GM04504 (cell line): ENCODE data around the gene SPOCK1.

ENCODE experiments used
- DNase-seq: peaks from one replicate; pipeline ENCODE4 v3.0.0-alpha.2; 2012; ENCODE audit warnings: low read depth

SPOCK1 gene

DNA sequence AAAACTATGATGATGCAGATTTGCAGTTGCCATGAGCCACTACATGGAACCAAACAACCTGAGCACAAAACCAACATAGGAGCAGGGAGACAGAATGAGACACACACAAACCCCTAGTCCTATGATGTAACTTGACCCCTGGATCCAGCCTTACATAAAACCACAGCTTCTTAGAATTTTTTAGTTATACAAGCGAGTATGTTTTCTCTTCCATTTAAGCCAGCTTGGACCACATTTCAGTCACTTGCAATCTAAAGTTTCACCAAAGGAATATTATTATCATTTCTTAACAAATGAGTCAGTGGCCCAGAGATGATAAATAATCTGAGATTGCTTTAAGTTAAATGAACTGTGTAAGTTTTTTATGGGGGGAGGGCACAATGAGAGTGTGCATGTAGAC lies 6.8 kb downstream of the SPOCK1 start:
- no peak for DNase-seq

DNA sequence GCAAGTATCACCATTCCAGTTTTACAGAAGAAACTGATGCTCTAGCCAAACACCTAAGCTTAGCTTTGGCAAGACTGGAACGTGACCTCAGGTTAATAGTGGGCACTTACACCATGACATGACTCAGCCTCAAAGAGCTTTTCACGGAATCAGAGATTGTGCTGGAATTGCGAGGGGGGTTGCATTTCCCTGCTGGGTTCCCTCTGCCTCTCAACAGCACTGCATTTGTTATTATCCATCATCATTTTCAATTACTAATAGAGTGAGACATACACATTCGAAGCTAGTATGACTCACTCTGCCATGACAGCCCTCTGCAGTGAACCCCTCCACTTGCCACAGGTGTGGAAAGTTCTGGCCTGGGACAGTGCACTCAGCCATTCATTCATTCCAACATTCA lies 8.0 kb downstream of the SPOCK1 start:
- DNase-seq: no peak

DNA sequence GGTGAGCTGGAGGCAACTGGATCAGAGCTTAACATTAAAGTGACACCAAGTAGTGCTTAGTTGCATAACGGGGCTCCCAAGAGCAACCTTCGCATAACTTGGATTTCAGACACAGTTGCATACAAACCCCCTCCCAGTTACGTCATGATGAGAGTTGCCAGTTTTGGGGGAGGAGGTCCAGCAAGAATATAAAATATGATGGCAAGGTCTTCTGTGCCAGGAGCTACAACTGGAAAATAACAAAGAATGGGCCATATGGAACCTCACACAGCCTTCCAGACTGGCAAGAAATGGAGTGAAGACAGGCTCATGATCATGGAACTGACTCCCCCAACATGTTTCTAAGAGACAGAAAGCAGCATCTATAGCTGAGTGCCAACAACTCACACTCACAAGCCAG lies 8.5 kb downstream of the SPOCK1 start:
- DNase-seq: no peak

DNA sequence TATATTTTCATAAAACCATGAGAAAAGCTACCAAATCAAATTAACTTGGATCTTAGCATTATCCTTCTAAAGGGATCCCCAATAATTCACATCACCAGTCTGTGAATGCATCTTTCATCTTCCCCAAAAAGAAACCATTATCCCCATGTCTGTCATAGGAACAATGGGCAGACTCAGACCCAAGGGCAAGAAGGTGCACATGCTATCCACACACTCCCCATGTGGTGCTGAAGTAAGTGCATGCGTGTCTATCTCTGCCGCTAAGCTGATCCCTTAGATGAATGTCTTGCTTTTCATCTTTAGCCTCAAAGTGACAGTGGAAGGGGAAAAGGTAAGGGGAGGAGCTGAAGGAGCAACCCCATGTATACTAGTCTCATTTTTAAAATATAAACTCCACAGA lies 10.2 kb downstream of the SPOCK1 start:
- no peak for DNase-seq

DNA sequence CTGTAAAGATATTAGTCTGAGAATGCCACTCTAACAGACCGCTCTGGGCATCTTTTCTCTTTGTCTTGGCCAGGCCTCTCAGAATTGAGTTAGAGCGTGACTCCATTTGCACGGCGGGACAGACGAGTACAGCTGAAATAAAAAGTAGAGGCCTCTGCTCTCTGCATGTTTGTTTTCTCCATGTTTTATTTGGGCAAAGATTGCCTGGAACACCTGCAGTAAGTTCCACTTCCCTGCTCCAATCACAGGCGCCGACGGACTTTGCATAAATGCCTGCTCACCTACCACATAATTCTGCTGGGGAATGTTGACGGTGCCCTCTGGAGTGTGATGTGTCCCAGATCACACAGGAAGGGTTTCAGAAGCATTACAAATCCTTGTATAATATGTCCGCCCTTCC lies 10.6 kb downstream of the SPOCK1 start:
- no peak for DNase-seq

DNA sequence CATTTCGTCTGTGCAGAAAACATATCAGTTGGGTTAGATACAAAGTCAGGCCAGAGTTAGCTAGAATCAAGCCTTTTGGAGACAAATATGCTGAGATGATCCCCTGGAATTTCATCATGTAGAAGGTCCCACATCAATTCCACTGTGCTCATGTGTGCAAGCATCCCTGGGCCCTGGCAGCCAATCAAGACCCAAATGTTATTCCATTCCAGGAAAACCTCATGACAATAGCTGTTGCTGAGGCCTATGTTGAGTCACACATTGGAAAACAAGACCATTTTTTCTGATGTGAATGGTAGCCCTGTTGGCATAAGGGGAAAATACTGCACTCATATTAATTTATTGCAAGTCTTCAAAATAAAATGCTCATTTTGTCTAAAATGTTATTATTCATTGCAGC lies 11.5 kb downstream of the SPOCK1 start:
- DNase-seq: peak; percentile 71

DNA sequence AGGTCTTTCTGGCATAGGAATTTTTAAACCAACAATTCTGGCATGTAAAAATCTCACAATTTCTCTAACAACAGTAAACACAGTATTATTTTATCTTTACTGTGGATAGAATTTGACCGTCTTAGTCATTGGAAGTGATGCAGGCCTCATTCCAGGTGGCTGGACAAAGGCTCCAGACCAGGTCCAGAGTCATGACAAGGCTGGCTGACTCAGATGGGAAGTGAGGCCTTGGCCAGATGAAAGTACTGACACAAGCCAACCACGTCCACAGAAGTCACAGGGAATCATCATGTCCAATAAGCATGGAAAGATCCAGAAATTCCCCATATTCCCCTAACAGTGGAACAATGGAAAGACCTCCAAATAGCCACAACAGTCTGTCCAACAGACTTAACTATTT lies 12.4 kb downstream of the SPOCK1 start:
- DNase-seq: peak; percentile 63

DNA sequence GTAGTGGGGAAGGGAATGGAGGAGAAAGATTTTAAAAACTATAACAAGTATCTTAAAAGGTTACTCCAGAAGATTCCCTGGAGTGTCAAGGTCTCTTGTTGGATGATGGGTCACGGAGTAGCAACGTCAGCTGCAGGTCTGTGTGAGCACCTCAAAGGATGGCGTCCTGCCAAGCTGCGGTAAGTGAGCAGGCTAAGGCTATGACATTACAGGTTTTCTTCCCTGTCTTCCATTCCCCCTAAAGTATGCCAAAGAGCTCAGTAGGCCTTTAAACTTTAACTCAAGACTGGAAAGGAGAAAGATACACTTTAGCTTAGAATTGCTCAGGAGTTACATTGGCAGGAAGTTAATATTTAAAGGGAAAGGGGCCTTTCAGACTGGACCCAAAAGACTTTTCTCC lies 17.5 kb downstream of the SPOCK1 start:
- no peak for DNase-seq

DNA sequence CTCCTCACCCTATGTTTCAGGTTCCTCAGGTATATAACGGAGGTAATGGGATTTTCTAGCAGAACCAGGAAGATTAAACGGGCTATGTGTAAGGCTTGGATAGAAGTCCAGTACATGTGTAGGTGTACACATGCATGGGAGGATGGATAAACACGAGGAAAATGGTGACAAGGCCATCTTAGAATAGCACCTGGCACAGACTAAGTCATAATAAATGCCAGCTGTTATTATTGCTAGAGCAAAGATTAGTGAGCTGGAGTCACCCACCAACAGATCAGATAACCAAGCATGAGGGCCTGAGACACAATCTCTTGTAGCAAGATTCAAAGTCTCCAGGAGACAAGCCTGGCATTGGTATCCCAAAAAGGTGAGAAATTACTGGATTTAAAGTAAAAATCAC lies 21.1 kb downstream of the SPOCK1 start:
- DNase-seq: no peak

DNA sequence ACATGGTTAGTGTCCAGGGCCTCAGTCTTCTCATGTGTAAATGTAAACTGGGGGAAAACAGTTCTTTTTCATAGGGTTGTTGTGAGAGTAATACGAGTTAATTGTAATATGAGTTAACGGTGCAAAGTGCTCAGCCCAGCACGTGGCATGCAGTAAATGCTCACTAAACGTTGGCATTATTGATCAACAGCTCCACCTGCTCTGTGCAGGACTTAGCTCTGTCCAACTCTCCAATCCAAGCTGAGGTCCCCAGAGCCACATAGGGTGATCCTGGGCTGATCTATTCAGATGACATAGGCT lies 28.3 kb downstream of the SPOCK1 start:
- DNase-seq: no peak

DNA sequence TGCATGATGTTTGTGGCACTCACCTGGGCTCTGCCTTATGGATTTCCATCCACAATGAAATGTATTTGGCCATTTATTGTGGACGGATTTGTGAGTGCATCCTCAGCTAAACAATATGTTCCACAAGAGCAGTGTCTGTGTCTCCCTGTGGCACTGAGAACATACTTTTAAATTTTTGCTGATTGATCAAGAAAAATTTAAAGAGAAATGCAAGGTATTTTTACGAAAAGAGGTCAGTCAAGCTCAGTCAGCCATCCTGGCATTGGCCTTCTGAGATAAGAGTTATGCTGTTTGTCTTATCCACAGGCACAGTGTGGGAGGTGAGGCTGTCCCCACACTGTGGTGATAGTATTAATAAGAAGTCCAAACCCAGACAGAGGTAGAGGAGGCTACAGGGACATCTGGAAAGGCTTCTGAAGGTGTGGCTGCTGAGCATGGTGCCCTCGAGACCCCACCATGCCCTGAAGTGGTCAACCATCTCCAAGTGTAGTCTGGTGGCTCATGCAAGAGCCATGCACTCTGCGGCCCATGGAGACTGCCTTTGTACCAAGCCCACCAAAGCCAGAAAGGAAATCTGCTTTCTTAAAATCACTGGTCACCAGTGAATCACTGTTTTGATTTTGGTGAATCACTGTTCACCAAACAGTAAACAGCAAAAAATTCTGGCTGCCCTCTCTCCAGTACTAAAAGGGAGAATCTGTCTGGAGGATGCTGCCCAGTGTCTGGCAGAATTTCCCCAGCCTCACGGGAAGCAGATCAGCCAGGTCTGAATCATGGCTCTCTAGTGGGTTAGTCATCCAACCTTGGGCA lies 28.8 kb downstream of the SPOCK1 start:
- peak; percentile 96 for DNase-seq

DNA sequence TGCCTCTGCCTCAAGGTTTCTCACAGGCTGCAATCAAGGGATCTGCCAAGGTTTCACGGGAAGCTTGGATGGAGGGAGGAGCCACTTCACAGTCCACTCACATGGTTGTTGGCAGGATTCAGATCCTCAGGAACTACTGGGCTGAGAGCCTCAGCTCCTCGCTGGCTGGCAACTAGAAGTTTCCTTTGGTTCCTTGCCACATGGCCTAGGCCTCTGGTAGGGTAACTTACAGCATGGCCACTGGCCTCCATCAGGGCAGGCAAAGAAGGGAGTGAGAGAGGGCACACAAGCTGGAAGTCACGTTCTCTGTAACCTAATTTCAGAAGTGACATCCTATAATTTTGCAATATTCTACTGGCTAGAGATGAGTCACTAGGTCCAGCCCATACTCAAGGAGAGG lies 32.2 kb downstream of the SPOCK1 start:
- DNase-seq: no peak

DNA sequence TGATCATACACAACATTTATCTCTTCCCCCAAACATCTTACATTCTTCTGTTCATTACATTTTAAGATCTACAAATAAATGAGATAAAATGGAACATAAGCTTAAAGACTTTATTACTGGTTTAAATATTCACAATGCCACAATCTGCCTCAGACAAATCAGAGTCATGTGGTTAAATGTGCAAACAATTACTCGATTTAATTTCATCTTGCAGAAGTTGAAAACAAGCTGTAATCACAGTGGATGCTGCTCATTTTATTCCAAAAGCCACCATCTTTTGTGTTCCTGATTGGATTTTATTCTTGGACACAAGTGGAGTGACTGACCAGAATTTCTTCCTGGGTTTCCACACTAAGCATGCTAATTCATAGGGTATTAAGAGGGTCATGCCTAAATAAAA lies 33.2 kb downstream of the SPOCK1 start:
- no peak for DNase-seq

DNA sequence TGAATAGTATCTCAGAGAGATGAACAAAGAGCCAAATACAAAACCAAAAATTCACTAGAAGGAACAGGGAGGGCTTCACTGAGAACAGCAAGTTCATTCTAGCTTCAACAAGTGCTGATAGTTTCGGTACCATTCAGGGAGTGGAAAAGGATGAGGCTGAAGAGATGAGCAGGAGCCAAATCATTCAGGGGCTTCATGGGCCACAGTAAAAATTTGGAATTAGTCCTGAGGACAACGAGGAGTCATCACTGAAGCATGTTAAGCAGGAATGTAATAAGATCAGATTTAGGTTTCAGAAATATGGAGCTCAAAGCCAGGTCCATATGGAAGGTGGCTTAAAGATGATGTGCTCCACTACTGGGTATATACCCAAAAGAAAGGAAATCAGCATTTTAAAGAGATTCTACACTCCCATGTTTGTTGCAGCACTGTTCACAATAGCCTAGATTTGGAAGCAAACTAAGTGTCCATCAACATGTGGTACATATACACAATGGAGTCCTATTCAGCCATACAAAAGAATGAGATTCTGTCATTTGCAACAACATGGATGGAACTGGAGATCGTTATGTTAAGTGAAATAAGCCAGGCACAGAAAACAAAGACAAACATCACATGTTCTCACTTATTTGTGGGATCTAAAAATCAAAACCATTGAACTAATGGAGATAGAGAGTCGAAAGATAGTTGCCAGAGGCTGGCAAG lies 36.2 kb downstream of the SPOCK1 start:
- no peak for DNase-seq

DNA sequence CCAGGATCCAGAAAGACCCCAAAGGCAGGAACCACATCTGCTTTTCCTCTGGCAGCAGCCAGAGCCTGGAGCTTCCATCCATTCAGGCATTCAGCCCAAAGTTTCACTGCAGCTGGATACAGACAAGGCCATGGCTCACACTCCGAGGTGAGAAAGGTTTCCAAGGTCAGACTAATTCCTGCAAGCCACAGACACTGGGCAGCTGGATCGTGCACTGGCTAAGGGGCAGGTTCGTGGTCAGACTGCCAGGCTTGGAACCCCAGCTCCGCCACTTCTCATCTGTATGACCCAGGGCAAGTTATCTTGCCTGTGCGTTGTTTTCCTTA lies 36.9 kb downstream of the SPOCK1 start:
- DNase-seq: no peak

DNA sequence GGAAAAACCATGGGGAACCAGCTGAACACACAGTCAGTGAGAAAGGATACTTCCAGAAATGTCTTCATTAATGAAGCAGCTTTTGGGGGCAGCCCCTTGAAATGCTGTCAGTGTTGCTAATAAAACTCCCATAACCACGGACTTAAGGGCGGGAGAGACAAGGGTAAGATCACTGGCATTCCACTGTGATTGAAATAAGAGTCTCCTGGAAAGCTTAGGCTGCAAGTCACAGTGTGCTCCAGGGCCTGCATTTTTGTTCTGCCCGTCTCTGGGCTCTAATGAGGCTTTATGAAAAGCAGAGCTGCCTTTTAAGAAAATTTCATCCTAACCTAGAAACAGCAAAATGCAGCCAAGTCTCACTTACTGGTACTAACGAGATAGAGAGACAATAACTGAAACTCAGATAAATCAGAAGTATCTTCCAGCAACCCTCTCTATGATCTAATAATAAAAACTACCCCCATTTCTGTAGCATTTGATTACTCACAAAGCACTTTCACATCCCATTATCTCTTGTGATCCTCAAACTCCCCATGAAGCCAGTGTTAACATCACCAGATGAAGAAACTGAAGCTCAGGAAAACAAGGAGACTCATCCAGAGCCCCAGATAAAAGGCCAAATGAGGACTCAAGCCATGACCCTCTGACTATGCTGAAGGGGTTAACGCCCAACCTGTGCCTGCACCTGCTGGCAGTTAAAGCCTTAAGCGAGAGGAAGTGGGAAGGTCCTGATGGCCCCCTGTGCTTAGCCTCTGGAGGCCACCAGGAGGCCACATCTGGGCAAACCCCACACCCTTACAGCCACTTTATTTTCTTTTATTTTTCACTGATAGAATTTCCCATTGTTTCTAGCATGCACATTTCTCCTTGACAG lies 37.5 kb downstream of the SPOCK1 start:
- no peak for DNase-seq

DNA sequence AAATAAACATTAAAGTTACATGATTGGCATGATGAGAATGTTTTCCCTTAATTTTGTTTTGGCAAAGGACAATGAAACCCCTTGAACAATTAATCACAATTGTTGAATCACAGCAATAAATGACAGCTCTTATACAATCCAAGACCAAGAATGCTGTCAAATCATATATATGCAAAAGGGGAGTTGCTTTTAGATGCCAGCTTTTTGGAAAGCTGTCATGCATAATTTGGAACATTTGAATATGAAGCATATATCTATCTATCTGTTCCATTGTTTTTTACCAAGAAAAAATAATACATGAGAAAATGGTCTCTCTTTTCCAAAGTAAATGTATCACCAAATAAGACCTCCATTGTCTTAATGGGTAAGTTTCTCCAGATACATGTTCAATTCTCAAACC lies 44.5 kb downstream of the SPOCK1 start:
- DNase-seq: no peak

DNA sequence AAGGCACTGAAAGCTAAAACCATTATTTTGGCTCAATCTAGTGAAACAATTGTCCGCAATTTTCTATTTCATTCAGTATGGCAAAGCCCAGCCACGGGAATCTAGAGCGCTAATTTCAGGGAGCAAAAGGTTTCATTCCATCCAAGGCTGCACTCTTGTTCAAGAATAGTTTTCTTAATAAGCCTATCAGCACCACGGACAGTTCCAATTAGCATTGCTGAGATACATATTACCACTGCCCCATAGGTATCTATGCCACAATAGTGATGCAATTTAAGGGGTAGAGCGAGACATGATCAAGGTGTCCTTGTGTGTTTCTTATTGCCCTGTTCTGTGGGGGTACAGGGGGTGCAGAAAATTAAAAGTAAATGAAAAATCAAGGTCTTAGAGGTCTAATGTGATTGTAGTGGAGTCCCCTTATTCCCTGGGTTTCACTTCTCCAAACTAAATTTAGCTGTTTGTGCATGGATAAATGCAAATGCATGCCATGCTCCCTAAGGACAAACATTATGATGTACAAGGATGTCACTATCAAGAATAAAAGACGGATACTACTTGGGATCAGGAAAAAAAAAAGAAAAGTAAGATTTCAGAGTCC lies 45.5 kb downstream of the SPOCK1 start:
- DNase-seq: peak; percentile 25

DNA sequence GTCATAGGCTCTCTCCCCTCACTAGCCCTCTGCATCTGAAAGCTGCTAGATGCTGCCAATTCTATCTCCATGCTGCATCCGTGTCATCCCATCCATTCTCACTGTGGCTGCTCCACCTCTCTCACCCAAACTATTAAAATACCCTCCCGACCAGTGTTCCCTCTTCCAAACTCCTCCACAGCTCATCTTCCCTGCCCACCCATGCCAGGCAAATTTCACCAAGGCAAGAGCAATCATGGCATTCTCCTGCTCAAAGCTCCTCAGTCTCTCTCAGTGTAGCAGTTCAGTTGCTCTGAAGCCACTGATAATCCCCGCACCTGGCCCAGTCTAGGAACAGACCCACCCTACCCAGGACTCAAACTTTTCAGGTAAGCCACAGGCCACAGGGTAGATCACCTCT lies 48.4 kb downstream of the SPOCK1 start:
- DNase-seq: no peak

DNA sequence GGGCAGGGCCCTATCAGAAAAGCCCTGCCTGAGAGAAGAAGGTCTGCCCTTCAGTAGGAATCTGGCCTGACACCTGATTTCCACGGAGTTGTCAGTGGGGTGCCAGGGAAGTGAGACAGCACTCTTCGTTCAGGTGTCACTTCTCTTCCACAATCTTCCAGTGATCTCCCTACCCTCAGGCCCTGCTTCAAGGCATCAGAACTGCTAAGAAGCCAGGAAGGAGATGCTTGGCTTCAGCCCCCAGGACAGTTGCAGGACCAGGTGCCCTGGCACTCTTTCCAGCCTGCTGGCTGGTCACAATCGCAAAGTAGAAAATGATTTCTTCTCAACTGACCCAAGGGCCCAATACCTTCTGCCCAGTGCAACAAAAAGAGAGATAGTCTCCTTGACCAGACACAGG lies 50.3 kb downstream of the SPOCK1 start:
- no peak for DNase-seq

DNA sequence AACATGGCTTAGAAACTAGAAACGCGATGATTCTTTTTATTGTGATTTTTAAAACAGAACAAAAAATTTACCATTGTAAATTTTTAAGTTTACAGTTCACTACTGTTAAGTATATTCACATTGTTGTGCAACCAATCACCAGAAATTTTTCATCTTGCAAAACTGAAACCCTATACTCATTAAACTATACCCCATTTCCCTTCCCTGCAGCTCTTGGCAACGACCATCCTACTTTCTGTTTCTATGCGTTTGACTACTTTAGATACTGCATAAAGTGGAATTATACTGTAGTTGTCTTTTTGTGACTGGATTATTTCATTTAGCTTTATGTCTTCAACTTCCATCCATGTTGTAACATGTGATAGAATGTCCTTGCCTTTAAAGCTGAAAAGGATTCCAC lies 52.5 kb downstream of the SPOCK1 start:
- no peak for DNase-seq

DNA sequence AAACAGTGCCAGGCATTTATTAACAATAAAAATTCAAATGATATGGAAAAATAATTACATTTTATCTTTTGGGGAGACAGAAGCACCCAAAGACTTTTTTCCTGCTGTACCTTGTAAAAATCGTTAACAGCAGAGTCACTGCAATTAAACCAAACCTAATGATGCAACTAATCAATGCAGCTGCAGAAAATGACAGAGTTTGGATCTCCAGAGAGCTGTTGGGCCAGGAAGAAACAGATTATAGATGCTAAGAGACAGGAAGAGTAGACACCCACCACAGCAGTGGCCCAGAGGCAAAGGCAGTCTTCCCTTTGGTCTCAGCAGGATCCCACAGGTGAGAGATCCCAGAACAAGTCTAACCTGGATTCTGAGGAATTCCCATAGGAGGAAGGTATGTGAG lies 53.0 kb downstream of the SPOCK1 start:
- DNase-seq: no peak

DNA sequence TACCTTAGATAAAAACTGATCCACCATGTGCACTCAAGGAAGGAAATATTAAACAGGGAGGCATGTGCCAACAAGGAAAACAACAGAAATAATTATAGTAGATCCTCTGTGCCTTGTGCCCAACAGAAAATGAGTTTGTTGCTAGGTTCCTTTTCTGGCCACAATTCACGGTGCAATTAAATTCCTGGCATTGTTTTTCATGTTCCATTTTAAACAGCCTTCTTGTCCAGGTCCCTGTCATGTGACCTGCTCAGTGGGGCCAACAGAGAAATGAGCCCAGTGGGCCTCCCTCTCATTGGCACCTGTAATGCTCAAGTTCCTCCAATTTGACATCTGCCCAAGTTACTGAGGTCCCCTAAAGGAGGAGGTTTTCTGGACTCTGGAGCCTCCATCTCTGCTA lies 56.5 kb downstream of the SPOCK1 start:
- DNase-seq: no peak
